Muscle layer of duodenum (tissue), 2 donors: ENCODE data around the gene MEIS2.

ENCODE experiments used
- H3K27ac ChIP-seq: one replicate; pipeline ENCODE4 v1.7.0; 2013; ENCODE audit warnings: mild to moderate bottlenecking, low read length
- H3K27me3 ChIP-seq: one replicate; pipeline ENCODE4 v1.7.0; 2013; ENCODE audit warnings: low read depth, mild to moderate bottlenecking, control low read depth, low read length
- H3K36me3 ChIP-seq, 2 donors: one replicate each; pipeline ENCODE4 v1.7.0; 2013; ENCODE audit warnings: low read length in 2 of 2, control low read depth in 1 of 2, mild to moderate bottlenecking in 1 of 2; ENCODE audit not compliant: insufficient read depth in 2 of 2, control insufficient read depth in 1 of 2
- H3K4me1 ChIP-seq, 2 donors: one replicate each; pipeline ENCODE4 v1.7.0; 2013; ENCODE audit warnings: low read length in 2 of 2, mild to moderate bottlenecking in 2 of 2, control low read depth in 1 of 2, moderate library complexity in 1 of 2; ENCODE audit not compliant: insufficient read depth in 2 of 2, control insufficient read depth in 1 of 2
- H3K4me3 ChIP-seq, 2 donors: one replicate each; pipeline ENCODE4 v1.7.0; 2013; ENCODE audit warnings: low read length in 2 of 2, low read depth in 1 of 2, mild to moderate bottlenecking in 1 of 2
- H3K9me3 ChIP-seq, 2 donors: one replicate each; pipeline ENCODE4 v1.7.0; 2013; ENCODE audit warnings: low read length in 2 of 2, control low read depth in 1 of 2, mild to moderate bottlenecking in 1 of 2; ENCODE audit not compliant: control insufficient read depth in 1 of 2
- donor health status: healthy.

MEIS2 gene

GRCh38 chr15:36879568-36880222 is 220.7 kb downstream of the MEIS2 start:
- H3K36me3 ChIP-seq = no peaks in the 10 kb centered on the region
- no peak overlapping the region for H3K4me3 ChIP-seq
- H3K27me3 ChIP-seq = peaks cover 23% of the 10 kb centered on the region
- H3K27ac ChIP-seq = no peak overlapping the region
- H3K4me1 ChIP-seq = peaks cover 3 to 4% of the 10 kb centered on the region in 2 donors
- H3K9me3 ChIP-seq = no peaks in the 10 kb centered on the region

- no peaks in the 10 kb centered on the region for H3K36me3 ChIP-seq
- peak overlapping the region in 1 of 2 donors; percentile 54 for H3K4me3 ChIP-seq
- no peak overlapping the region for H3K27ac ChIP-seq
- H3K27me3 ChIP-seq = peaks cover 23% of the 10 kb centered on the region
- peaks cover under 1 to 3% of the 10 kb centered on the region in 2 donors for H3K4me1 ChIP-seq
- no peaks in the 10 kb centered on the region for H3K9me3 ChIP-seq
These were observed 221.6 kb downstream of the MEIS2 start for GRCh38 chr15:36878684-36879262.

GRCh38 chr15:36877796-36878683 is 222.3 kb downstream of the MEIS2 start:
- peak overlapping the region in 1 of 2 donors; percentile 54 for H3K4me3 ChIP-seq
- H3K9me3 ChIP-seq = no peaks in the 10 kb centered on the region
- peaks cover 22% of the 10 kb centered on the region for H3K27me3 ChIP-seq

GRCh38 chr15:36877294-36877693 is 223.1 kb downstream of the MEIS2 start:
- no peaks in the 10 kb centered on the region for H3K4me1 ChIP-seq
- no peak overlapping the region for H3K27ac ChIP-seq
- H3K9me3 ChIP-seq = no peaks in the 10 kb centered on the region
- H3K4me3 ChIP-seq = no peak overlapping the region
- no peaks in the 10 kb centered on the region for H3K36me3 ChIP-seq
- peaks cover 15% of the 10 kb centered on the region for H3K27me3 ChIP-seq

More at GRCh38 chr15:36877796-36878683, 222.3 kb downstream of the MEIS2 start:
- H3K27ac ChIP-seq = no peak overlapping the region
- no peaks in the 10 kb centered on the region for H3K4me1 ChIP-seq
- no peaks in the 10 kb centered on the region for H3K36me3 ChIP-seq

GRCh38 chr15:36875740-36876334 is 224.5 kb downstream of the MEIS2 start:
- Histone ChIP-seq H3K4me3 (no peak overlapping the region), H3K27me3 (peaks cover 5% of the 10 kb centered on the region), H3K27ac (no peak overlapping the region), H3K4me1 (no peaks in the 10 kb centered on the region), H3K9me3 (no peaks in the 10 kb centered on the region), H3K36me3 (no peaks in the 10 kb centered on the region)

GRCh38 chr15:36874930-36875329 is 225.4 kb downstream of the MEIS2 start:
- no peak overlapping the region for H3K4me3 ChIP-seq
- H3K9me3 ChIP-seq = no peaks in the 10 kb centered on the region
- H3K36me3 ChIP-seq = no peaks in the 10 kb centered on the region
- no peak overlapping the region for H3K27ac ChIP-seq
- no peaks in the 10 kb centered on the region for H3K4me1 ChIP-seq
- no peaks in the 10 kb centered on the region for H3K27me3 ChIP-seq

- no peak overlapping the region for H3K4me3 ChIP-seq
- H3K4me1 ChIP-seq = no peaks in the 10 kb centered on the region
- no peak overlapping the region for H3K27ac ChIP-seq
- H3K27me3 ChIP-seq = no peaks in the 10 kb centered on the region
- H3K9me3 ChIP-seq = no peaks in the 10 kb centered on the region
- no peaks in the 10 kb centered on the region for H3K36me3 ChIP-seq
These were observed 232.9 kb downstream of the MEIS2 start for GRCh38 chr15:36867436-36867835.

- H3K4me1 ChIP-seq = no peaks in the 10 kb centered on the region
- H3K4me3 ChIP-seq = no peak overlapping the region
- H3K36me3 ChIP-seq = no peaks in the 10 kb centered on the region
- H3K9me3 ChIP-seq = no peaks in the 10 kb centered on the region
- H3K27ac ChIP-seq = no peak overlapping the region
- no peaks in the 10 kb centered on the region for H3K27me3 ChIP-seq
These were observed 233.5 kb downstream of the MEIS2 start for GRCh38 chr15:36866896-36867295.

- Histone ChIP-seq H3K27ac (no peak overlapping the region), H3K27me3 (no peaks in the 10 kb centered on the region), H3K36me3 (no peaks in the 10 kb centered on the region), H3K4me3 (no peak overlapping the region), H3K9me3 (no peaks in the 10 kb centered on the region), H3K4me1 (no peaks in the 10 kb centered on the region)
These were observed 236.8 kb downstream of the MEIS2 start for GRCh38 chr15:36863570-36863969.

- Histone ChIP-seq H3K4me3 (no peak overlapping the region), H3K4me1 (no peaks in the 10 kb centered on the region), H3K27me3 (no peaks in the 10 kb centered on the region), H3K36me3 (no peaks in the 10 kb centered on the region), H3K9me3 (no peaks in the 10 kb centered on the region), H3K27ac (no peak overlapping the region)
These were observed 239.6 kb downstream of the MEIS2 start for GRCh38 chr15:36860792-36861191.

- Histone ChIP-seq H3K4me1 (no peaks in the 10 kb centered on the region), H3K9me3 (no peaks in the 10 kb centered on the region), H3K27me3 (no peaks in the 10 kb centered on the region), H3K27ac (no peak overlapping the region), H3K4me3 (no peak overlapping the region), H3K36me3 (no peaks in the 10 kb centered on the region)
These were observed 241.9 kb downstream of the MEIS2 start for GRCh38 chr15:36858423-36858822.
